Large intestine (tissue), 3 donors: ENCODE measurements around the gene WWOX. TPM values are rescaled to one million over a fixed set of nuclear protein-coding genes. Genes with fewer than 3 reads are reported as not detected.

Experiments used
- DNase-seq, 2 donors: peaks; one replicate each; pipeline versions ENCODE4 v3.0.0 to v3.0.0-alpha.2; 2013
- H3K27ac ChIP-seq: one replicate; pipeline ENCODE4 v1.5.1; 2013; ENCODE audit warnings: low read length
- H3K27me3 ChIP-seq: 2 replicates; pipeline ENCODE4 v1.6.1; 2013; ENCODE audit warnings: low read length; ENCODE audit not compliant: control insufficient read depth, insufficient read depth
- H3K36me3 ChIP-seq: 2 replicates; pipeline ENCODE4 v1.6.1; 2013; ENCODE audit warnings: low read length; ENCODE audit not compliant: control insufficient read depth, insufficient read depth
- H3K4me1 ChIP-seq: one replicate; pipeline ENCODE4 v1.6.1; 2013; ENCODE audit warnings: low read length; ENCODE audit not compliant: control insufficient read depth, insufficient read depth
- H3K4me3 ChIP-seq: one replicate; pipeline ENCODE4 v1.5.1; 2013; ENCODE audit warnings: low read length
- H3K9me3 ChIP-seq: one replicate; pipeline ENCODE4 v1.6.1; 2013; ENCODE audit warnings: mild to moderate bottlenecking, low read depth, low read length, moderate library complexity; ENCODE audit not compliant: control insufficient read depth
- WGBS: methylation state at CpG from one replicate; pipeline ENCODE4 v1.1.5; 2013; ENCODE audit warnings: low lambda C conversion rate; ENCODE audit not compliant: insufficient coverage; 5-methylcytosine and 5-hydroxymethylcytosine counted together
- polyA plus RNA-seq: library from polyadenylated mRNA; unstranded; fragments of 120-200 nt; gene quantifications from one replicate; pipeline ENCODE4 v1.2.1, GENCODE V29; 2013

WWOX gene
- polyA plus RNA-seq, 1 donor = 16.2 TPM

- WGBS = 43% methylated on average over 9 of the region's 13 CpGs
- DNase-seq = peak; percentile 40 to 65
Measured at GRCh38 chr16:79163691-79164387, 1064.4 kb downstream of the WWOX start.

GRCh38 chr16:79164388-79164995 lies 1065.0 kb downstream of the WWOX start:
- Histone ChIP-seq H3K4me3 (no peak overlapping the region), H3K36me3 (no peaks in the 10 kb centered on the region), H3K27me3 (no peaks in the 10 kb centered on the region), H3K9me3 (no peaks in the 10 kb centered on the region), H3K27ac (no peak overlapping the region), H3K4me1 (peaks cover 12% of the 10 kb centered on the region)
- no peak for DNase-seq
- WGBS = 80% methylated on average over 2 of the region's 10 CpGs

More at GRCh38 chr16:79163691-79164387, 1064.4 kb downstream of the WWOX start:
- H3K4me3 ChIP-seq = no peak overlapping the region
- no peaks in the 10 kb centered on the region for H3K36me3 ChIP-seq
- no peaks in the 10 kb centered on the region for H3K9me3 ChIP-seq
- H3K27ac ChIP-seq = no peak overlapping the region
- peaks cover 5% of the 10 kb centered on the region for H3K4me1 ChIP-seq
- no peaks in the 10 kb centered on the region for H3K27me3 ChIP-seq

GRCh38 chr16:79165079-79165478 lies 1065.6 kb downstream of the WWOX start:
- no peak overlapping the region for H3K27ac ChIP-seq
- H3K4me1 ChIP-seq = peaks cover 14% of the 10 kb centered on the region
- H3K4me3 ChIP-seq = no peak overlapping the region
- no peak for DNase-seq
- WGBS = 80% methylated on average over 2 of the region's 9 CpGs
- H3K36me3 ChIP-seq = no peaks in the 10 kb centered on the region
- no peaks in the 10 kb centered on the region for H3K27me3 ChIP-seq
- H3K9me3 ChIP-seq = no peaks in the 10 kb centered on the region

- Histone ChIP-seq H3K36me3 (no peaks in the 10 kb centered on the region), H3K27ac (no peak overlapping the region), H3K9me3 (no peaks in the 10 kb centered on the region), H3K4me1 (peaks cover 14% of the 10 kb centered on the region), H3K27me3 (no peaks in the 10 kb centered on the region), H3K4me3 (no peak overlapping the region)
- no CpG with 5 or more reads among the region's 9 CpGs for WGBS
- no peak for DNase-seq
Measured at GRCh38 chr16:79165506-79165905, 1066.1 kb downstream of the WWOX start.

GRCh38 chr16:79167893-79168292 lies 1068.4 kb downstream of the WWOX start:
- H3K27me3 ChIP-seq = no peaks in the 10 kb centered on the region
- H3K36me3 ChIP-seq = no peaks in the 10 kb centered on the region
- DNase-seq = no peak
- H3K4me3 ChIP-seq = no peak overlapping the region
- H3K27ac ChIP-seq = no peak overlapping the region
- peaks cover 14% of the 10 kb centered on the region for H3K4me1 ChIP-seq
- H3K9me3 ChIP-seq = no peaks in the 10 kb centered on the region
- 89% methylated on average over 1 of the region's 2 CpGs for WGBS

GRCh38 chr16:79168321-79168720 lies 1068.9 kb downstream of the WWOX start:
- Histone ChIP-seq H3K27ac (no peak overlapping the region), H3K27me3 (no peaks in the 10 kb centered on the region), H3K9me3 (no peaks in the 10 kb centered on the region), H3K4me1 (peaks cover 14% of the 10 kb centered on the region), H3K4me3 (no peak overlapping the region), H3K36me3 (no peaks in the 10 kb centered on the region)
- WGBS = 100% methylated on average over 1 of the region's 2 CpGs
- no peak for DNase-seq

GRCh38 chr16:79169239-79169638 lies 1069.8 kb downstream of the WWOX start:
- no peaks in the 10 kb centered on the region for H3K9me3 ChIP-seq
- H3K27ac ChIP-seq = peak overlapping the region; percentile 15
- peaks cover 12% of the 10 kb centered on the region for H3K4me1 ChIP-seq
- DNase-seq = peak; percentile 56 to 65
- WGBS = no CpG with 5 or more reads among the region's 2 CpGs
- H3K27me3 ChIP-seq = no peaks in the 10 kb centered on the region
- H3K4me3 ChIP-seq = no peak overlapping the region
- no peaks in the 10 kb centered on the region for H3K36me3 ChIP-seq

- H3K9me3 ChIP-seq = no peaks in the 10 kb centered on the region
- peak overlapping the region; percentile 7 for H3K27ac ChIP-seq
- DNase-seq = peak; percentile 84 to 86
- H3K4me3 ChIP-seq = no peak overlapping the region
- no peaks in the 10 kb centered on the region for H3K27me3 ChIP-seq
- peaks cover 12% of the 10 kb centered on the region for H3K4me1 ChIP-seq
- no peaks in the 10 kb centered on the region for H3K36me3 ChIP-seq
- 71% methylated on average over 4 of the region's 7 CpGs for WGBS
Measured at GRCh38 chr16:79170555-79171246, 1071.2 kb downstream of the WWOX start.

- Histone ChIP-seq H3K27ac (no peak overlapping the region), H3K9me3 (no peaks in the 10 kb centered on the region), H3K36me3 (no peaks in the 10 kb centered on the region), H3K4me1 (peaks cover 12% of the 10 kb centered on the region), H3K27me3 (no peaks in the 10 kb centered on the region), H3K4me3 (no peak overlapping the region)
- no peak for DNase-seq
- WGBS = 87% methylated on average over 3 of the region's 4 CpGs
Measured at GRCh38 chr16:79171504-79171903, 1072.0 kb downstream of the WWOX start.

- WGBS = 70% methylated on average over 2 of the region's 15 CpGs
- H3K27ac ChIP-seq = no peak overlapping the region
Measured at GRCh38 chr16:79171931-79172705, 1072.7 kb downstream of the WWOX start.

More at GRCh38 chr16:79171931-79172705, 1072.7 kb downstream of the WWOX start:
- Histone ChIP-seq H3K36me3 (no peaks in the 10 kb centered on the region), H3K4me3 (no peak overlapping the region), H3K9me3 (no peaks in the 10 kb centered on the region), H3K27me3 (no peaks in the 10 kb centered on the region), H3K4me1 (peaks cover 12% of the 10 kb centered on the region)
- DNase-seq = no peak
